GM12878 (cell line): Measurements from ENCODE around the gene RPL13A. TPM values are rescaled to one million over a fixed set of nuclear protein-coding genes. Genes with fewer than 3 reads are reported as not detected.

Experiments
- ATAC-seq: fragments of 200-7000 bp; cut with Tn5 transposase; 3 replicates; pipeline ENCODE4 v1.9.1; 2020; ENCODE audit warnings: mild to moderate bottlenecking, moderate library complexity
- BruUV-seq: library from RNA; stranded (reverse); fragments of 400-500 nt; replicated peaks from 2 replicates; lab custom pipeline; 2021; lab: Mats Ljungman, UMichigan
- CTCF ChIA-PET: fragments of 300-600 bp; sonication (Branson Sonifier 250); formaldehyde crosslinking; extraction: SDS; loops from one replicate; lab custom pipeline; 2021; ENCODE audit warnings: inconsistent platforms; lab: Yijun Ruan, JAX
- POLR2A ChIA-PET: fragments of 350-600 bp; formaldehyde crosslinking; extraction: SDS; loops from one replicate; lab custom pipeline; 2021; ENCODE audit warnings: inconsistent platforms; lab: Charles Lee
- RAD21 ChIA-PET: fragments of 300-600 bp; sonication (Branson Sonifier 250); formaldehyde crosslinking; loops from one replicate; lab custom pipeline; 2023; ENCODE audit warnings: antibody characterized with exemption; ENCODE audit not compliant: unreplicated experiment; lab: Charles Lee
- SMC1A ChIA-PET: fragments of 300-600 bp; sonication (Branson Sonifier 250); formaldehyde crosslinking; loops from one replicate; lab custom pipeline; 2023; ENCODE audit not compliant: unreplicated experiment, uncharacterized antibody; lab: Charles Lee
- DNase-seq: peaks from one replicate; pipeline ENCODE4 v3.0.0-alpha.2; 2011; ENCODE audit warnings: low read depth, low spot score
- FAIRE-seq: peaks from 3 replicates; lab custom pipeline; 2011; peaks lifted over from hg19 to GRCh38; lab: Jason Lieb, UNC
- H2AFZ ChIP-seq: 2 replicates; pipeline ENCODE4 v1.6.0; 2011; ENCODE audit warnings: low read depth, low read length, control low read depth; ENCODE audit not compliant: control insufficient read depth
- H3K27ac ChIP-seq: 2 replicates; pipeline ENCODE4 v1.5.1; 2011; ENCODE audit warnings: control low read depth; ENCODE audit not compliant: control insufficient read depth, insufficient read depth
- H3K27me3 ChIP-seq, 2 experiments: replicated peaks in 1 of 2; 2 replicates each; pipeline versions ENCODE4 v1.6.0 to v1.6.1; 2011; ENCODE audit warnings: low read length in 1 of 2; ENCODE audit not compliant: control insufficient read depth in 2 of 2, insufficient read depth in 2 of 2
- H3K36me3 ChIP-seq, 2 experiments: 2 replicates each; pipeline ENCODE4 v1.5.1; 2011; ENCODE audit warnings: low read length in 1 of 2; ENCODE audit not compliant: control insufficient read depth in 2 of 2, insufficient read depth in 2 of 2
- H3K4me1 ChIP-seq: 2 replicates; pipeline ENCODE4 v1.6.1; 2011; ENCODE audit warnings: mild to moderate bottlenecking, low read length, moderate library complexity, mixed read lengths; ENCODE audit not compliant: control insufficient read depth, insufficient read depth
- H3K4me2 ChIP-seq: 2 replicates; pipeline ENCODE4 v1.6.0; 2011; ENCODE audit warnings: control low read depth; ENCODE audit not compliant: control insufficient read depth, insufficient read depth
- H3K4me3 ChIP-seq: fragments of 200-600 bp; sonication (generic); 2 replicates; pipeline ENCODE4 v1.5.1; 2016
- H3K79me2 ChIP-seq: 2 replicates; pipeline ENCODE4 v1.6.0; 2011; ENCODE audit warnings: low read length; ENCODE audit not compliant: control insufficient read depth, insufficient read depth
- H3K9ac ChIP-seq: 2 replicates; pipeline ENCODE4 v1.8.0; 2011; ENCODE audit warnings: low read length, control low read depth, mixed read lengths; ENCODE audit not compliant: control insufficient read depth, insufficient read depth
- H3K9me3 ChIP-seq: replicated peaks from 3 replicates; pipeline ENCODE4 v1.5.1; 2011; ENCODE audit warnings: mild to moderate bottlenecking, low read length; ENCODE audit not compliant: control insufficient read depth, insufficient read depth
- H4K20me1 ChIP-seq: 2 replicates; pipeline ENCODE4 v1.6.0; 2011; ENCODE audit not compliant: control insufficient read depth, insufficient read depth
- BHLHE40 ChIP-seq, 2 experiments: fragments of 450-650 bp in 1 of 2; IDR thresholded peaks; 2 replicates each; pipeline ENCODE4 v1.6.1; 2011 to 2017; ENCODE audit warnings: low read depth in 2 of 2, borderline replicate concordance in 1 of 2, improper control_type of control experiment in 1 of 2, low read length in 1 of 2, mild to moderate bottlenecking in 1 of 2
- CHD4 ChIP-seq: fragments of 200-600 bp; sonication (generic); IDR thresholded peaks from 2 replicates; pipeline ENCODE4 v1.6.1; 2016; ENCODE audit warnings: mild to moderate bottlenecking
- MXI1 ChIP-seq: fragments of 150-350 bp; IDR thresholded peaks from 2 replicates; pipeline ENCODE4 v1.6.1; 2011; ENCODE audit warnings: low read depth, mild to moderate bottlenecking, inconsistent platforms, low read length, improper control_type of control experiment
- MYB ChIP-seq: fragments of 150-350 bp; IDR thresholded peaks from 2 replicates; pipeline ENCODE4 v1.6.1; 2014; ENCODE audit warnings: mild to moderate bottlenecking, low read depth, low read length, borderline replicate concordance
- NR2C1 ChIP-seq: fragments of 450-650 bp; IDR thresholded peaks from 2 replicates; pipeline ENCODE4 v1.6.1; 2017; ENCODE audit warnings: antibody characterized with exemption, mild to moderate bottlenecking, moderate library complexity
- NR2F1 ChIP-seq: fragments of 450-650 bp; conservative IDR thresholded peaks from 2 replicates; pipeline ENCODE4 v1.6.1; 2017; ENCODE audit warnings: mild to moderate bottlenecking
- PAX5 ChIP-seq: IDR thresholded peaks from 2 replicates; pipeline ENCODE4 v1.6.1; 2011; ENCODE audit warnings: low read depth, low read length, borderline replicate concordance
- RB1 ChIP-seq: fragments of 450-650 bp; formaldehyde crosslinking; IDR thresholded peaks from 2 replicates; pipeline ENCODE4 v1.6.1; 2017; ENCODE audit warnings: mild to moderate bottlenecking, borderline replicate concordance
- RBBP5 ChIP-seq: fragments of 200-600 bp; sonication (generic); conservative IDR thresholded peaks from 2 replicates; pipeline ENCODE4 v1.6.1; 2016
- SMAD1 ChIP-seq: fragments of 450-650 bp; IDR thresholded peaks from 2 replicates; pipeline ENCODE4 v1.6.1; 2018; ENCODE audit warnings: mild to moderate bottlenecking, low read depth; ENCODE audit not compliant: partially characterized antibody
- SP1 ChIP-seq: IDR thresholded peaks from one replicate; pipeline ENCODE4 v1.6.1; 2011; ENCODE audit warnings: low read depth, low read length
- WGBS: methylation state at CpG from one replicate; pipeline ENCODE4 v1.1.6; 2016; ENCODE audit warnings: low lambda C conversion rate; ENCODE audit not compliant: insufficient replicate concordance, insufficient coverage; ENCODE audit errors: missing lambda C conversion rate; 5-methylcytosine and 5-hydroxymethylcytosine counted together
- in situ Hi-C: fragments of 300-500 bp; cut with MboI; formaldehyde crosslinking; loops from 9 replicates; pipeline ENCODE4 v1.14.3; 2018; ENCODE audit warnings: mixed read lengths
- intact Hi-C: fragments of 100-400 bp; cut with micrococcal nuclease; formaldehyde crosslinking; loops from one replicate; pipeline ENCODE4 v1.14.2; 2022; ENCODE audit not compliant: unreplicated experiment
- polyA plus RNA-seq, 11 experiments: library from polyadenylated mRNA; depleted of rRNA in 4 of 11; unstranded in 6 of 11; stranded (reverse) in 5 of 11; fragments of >200 nt; fragmentation: Nextera tagmentation in 4 of 11; fragmentation: Illumina TruSeq in 1 of 11; extraction: Ambion mirVana in 4 of 11; extraction: Trizol in 1 of 11; gene quantifications; 1 replicate in 1 of 11; 2 replicates in 10 of 11; pipeline versions ENCODE4 v1.2.1 to v1.2.3, GENCODE V29; 2011 to 2016; ENCODE audit warnings: inconsistent platforms in 2 of 11, missing spikeins in 2 of 11, low read depth in 1 of 11
- total RNA-seq, 4 experiments: library from RNA; depleted of rRNA in 3 of 4; stranded (reverse); fragments of >200 nt in 3 of 4; fragmentation: Illumina TruSeq in 1 of 4; extraction: Trizol in 1 of 4; gene quantifications; 2 replicates each; pipeline versions ENCODE4 v1.2.1 to v1.2.3, GENCODE V29; 2013 to 2021
- TF ChIP-seq, protein P1 (sequence below): fragments of 450-650 bp; formaldehyde crosslinking; IDR thresholded peaks from 2 replicates; pipeline ENCODE4 v1.5.0; 2022; ENCODE audit warnings: mild to moderate bottlenecking, missing genetic modification characterization

RPL13A gene
- total and polyA plus RNA-seq, 10 of the 15 experiments (the other 5 are each of a cell fraction or from before 2014, with no cell fraction given): 1,426 to 8,961 (median 4,266) TPM

DNA sequence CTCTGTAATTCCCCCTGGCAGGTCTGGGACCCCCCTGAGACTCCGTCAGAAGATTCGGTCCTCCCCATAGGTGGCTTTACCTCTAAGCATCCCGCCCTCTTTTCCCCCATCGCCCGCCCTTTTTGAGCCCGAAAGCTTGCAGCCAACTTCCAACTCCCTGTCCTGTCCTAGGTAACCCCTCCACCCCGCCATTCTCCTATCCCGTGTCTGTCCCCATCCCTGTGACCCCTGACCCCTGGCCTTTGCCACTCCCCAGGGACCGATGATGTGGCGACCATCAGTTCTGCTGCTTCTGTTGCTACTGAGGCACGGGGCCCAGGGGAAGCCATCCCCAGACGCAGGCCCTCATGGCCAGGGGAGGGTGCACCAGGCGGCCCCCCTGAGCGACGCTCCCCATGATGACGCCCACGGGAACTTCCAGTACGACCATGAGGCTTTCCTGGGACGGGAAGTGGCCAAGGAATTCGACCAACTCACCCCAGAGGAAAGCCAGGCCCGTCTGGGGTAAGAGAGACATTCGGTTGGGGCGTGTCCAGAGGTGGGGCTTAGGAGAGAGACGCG lies 40.9 kb downstream of the RPL13A start:
- no peaks in the 10 kb centered on the region for H3K36me3 ChIP-seq
- POLR2A ChIA-PET: interaction anchor here (0.5 kb wide), 1 partner anchor 61 kb away, joined by 5 read pairs; no protein-coding TSS in a partner anchor
- TF ChIP-seq NR2F1 (peak; percentile 51; the same call in 1 of the 2 replicates), BHLHE40 (IDR thresholded peaks at IDR 0.05; ENCODE audit: borderline replicate concordance in 1 of 2, low read depth in 2 of 2, low read length in 1 of 2) (no peak), RB1 (no peak), NR2C1 (peak; percentile 32; the same call in 1 of the 2 replicates), CHD4 (no peak), MXI1 (no peak)
- TF ChIP-seq, all 136 proteins: peak for 2
- BruUV-seq: no TSS peak
- Histone ChIP-seq H3K27me3 (no peaks in the 10 kb centered on the region; a peak in 1 of 4 replicates), H4K20me1 (no peaks in the 10 kb centered on the region), H3K4me2 (peak overlapping the region; percentile 77), H3K27ac (no peak overlapping the region), H3K4me3 (no peak overlapping the region; the same call in 1 of the 2 replicates), H3K9ac (no peak overlapping the region), H3K79me2 (no peaks in the 10 kb centered on the region), H3K4me1 (no peaks in the 10 kb centered on the region), H3K9me3 (no peaks in the 10 kb centered on the region), H2AFZ (peak overlapping the region; percentile 63)
- CTCF ChIA-PET: interaction anchor here (1.0 kb wide), 1 partner anchor 13 kb away, joined by 4 read pairs; no protein-coding TSS in a partner anchor
- intact Hi-C loops (no loop called here), in situ Hi-C loops (no loop called here)
- DNase-seq (no peak), ATAC-seq (no peak), FAIRE-seq (no peak)
- RAD21 ChIA-PET: no interaction called here
- SMC1A ChIA-PET: interaction anchor here (0.8 kb wide), 1 partner anchor 18 kb away, joined by 3 read pairs; no protein-coding TSS in a partner anchor
- 30% methylated on average over 25 of the region's 25 CpGs for WGBS

DNA sequence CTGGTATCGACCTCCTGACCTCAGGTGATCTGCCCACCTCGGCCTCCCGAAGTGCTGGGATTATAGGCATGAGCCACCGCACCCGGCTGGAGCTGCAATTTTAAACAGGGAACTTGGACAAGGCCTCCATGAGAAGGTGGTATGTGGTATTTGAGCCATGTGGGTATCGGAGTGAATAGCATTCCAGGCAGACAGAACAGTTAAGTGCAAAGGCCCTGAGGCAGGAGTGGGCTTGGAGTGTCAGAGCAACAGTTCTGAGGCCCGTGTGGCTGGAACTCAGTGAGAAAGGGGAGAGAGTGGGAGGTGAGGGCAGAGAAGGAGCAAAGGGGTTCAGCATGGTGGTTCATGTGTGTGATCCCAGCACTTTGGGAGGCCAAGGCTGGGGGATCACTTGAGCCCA lies 43.3 kb downstream of the RPL13A start:
- ChIA-PET RAD21 (no interaction called here), CTCF (interaction anchor here (1.1 to 1.7 kb wide), 2 partner anchors 16 to 150 kb away, joined by 3 to 4 read pairs; no protein-coding TSS in a partner anchor), POLR2A (interaction anchor here (1.0 kb wide), 1 partner anchor 35 kb away, joined by 4 read pairs; no protein-coding TSS in a partner anchor), SMC1A (interaction anchor here (1.1 kb wide), 1 partner anchor 16 kb away, joined by 5 read pairs; no protein-coding TSS in a partner anchor)
- intact Hi-C loops (no loop called here), in situ Hi-C loops (no loop called here)
- FAIRE-seq (no peak), ATAC-seq (no peak), DNase-seq (no peak)
- Histone ChIP-seq H4K20me1 (no peaks in the 10 kb centered on the region), H3K27ac (no peak overlapping the region), H3K4me1 (peaks cover 10% of the 10 kb centered on the region), H2AFZ (no peak overlapping the region), H3K79me2 (no peaks in the 10 kb centered on the region), H3K4me2 (no peak overlapping the region), H3K4me3 (no peak overlapping the region), H3K27me3 (peaks cover 2 to 4% of the 10 kb centered on the region in 2 experiments; a peak in 3 of 4 replicates), H3K9me3 (no peaks in the 10 kb centered on the region), H3K9ac (no peak overlapping the region), H3K36me3 (no peaks in the 10 kb centered on the region)
- 69% methylated on average over 7 of the region's 7 CpGs for WGBS
- no TSS peak for BruUV-seq
- TF ChIP-seq, protein P1, sequence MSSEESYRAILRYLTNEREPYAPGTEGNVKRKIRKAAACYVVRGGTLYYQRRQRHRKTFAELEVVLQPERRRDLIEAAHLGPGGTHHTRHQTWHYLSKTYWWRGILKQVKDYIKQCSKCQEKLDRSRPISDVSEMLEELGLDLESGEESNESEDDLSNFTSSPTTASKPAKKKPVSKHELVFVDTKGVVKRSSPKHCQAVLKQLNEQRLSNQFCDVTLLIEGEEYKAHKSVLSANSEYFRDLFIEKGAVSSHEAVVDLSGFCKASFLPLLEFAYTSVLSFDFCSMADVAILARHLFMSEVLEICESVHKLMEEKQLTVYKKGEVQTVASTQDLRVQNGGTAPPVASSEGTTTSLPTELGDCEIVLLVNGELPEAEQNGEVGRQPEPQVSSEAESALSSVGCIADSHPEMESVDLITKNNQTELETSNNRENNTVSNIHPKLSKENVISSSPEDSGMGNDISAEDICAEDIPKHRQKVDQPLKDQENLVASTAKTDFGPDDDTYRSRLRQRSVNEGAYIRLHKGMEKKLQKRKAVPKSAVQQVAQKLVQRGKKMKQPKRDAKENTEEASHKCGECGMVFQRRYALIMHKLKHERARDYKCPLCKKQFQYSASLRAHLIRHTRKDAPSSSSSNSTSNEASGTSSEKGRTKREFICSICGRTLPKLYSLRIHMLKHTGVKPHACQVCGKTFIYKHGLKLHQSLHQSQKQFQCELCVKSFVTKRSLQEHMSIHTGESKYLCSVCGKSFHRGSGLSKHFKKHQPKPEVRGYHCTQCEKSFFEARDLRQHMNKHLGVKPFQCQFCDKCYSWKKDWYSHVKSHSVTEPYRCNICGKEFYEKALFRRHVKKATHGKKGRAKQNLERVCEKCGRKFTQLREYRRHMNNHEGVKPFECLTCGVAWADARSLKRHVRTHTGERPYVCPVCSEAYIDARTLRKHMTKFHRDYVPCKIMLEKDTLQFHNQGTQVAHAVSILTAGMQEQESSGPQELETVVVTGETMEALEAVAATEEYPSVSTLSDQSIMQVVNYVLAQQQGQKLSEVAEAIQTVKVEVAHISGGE: no peak
- TF ChIP-seq SMAD1 (no peak), PAX5 (no peak), MYB (no peak), MXI1 (no peak), RBBP5 (no peak), SP1 (no peak)
